PC-9 (cell line): ENCODE data around the gene DIP2C.

Experiments used
- EZH2 ChIP-seq: fragments of 200-600 bp; sonication (generic); IDR thresholded peaks from 2 replicates; pipeline ENCODE4 v1.8.0; 2017; ENCODE audit warnings: antibody characterized with exemption, low read depth
- TF ChIP-seq, protein P1 (sequence below): fragments of 200-600 bp; sonication (generic); conservative IDR thresholded peaks from 2 replicates; pipeline ENCODE4 v1.6.1; 2017; ENCODE audit warnings: mixed run types, antibody characterized with exemption, mild to moderate bottlenecking, moderate library complexity

DNA sequence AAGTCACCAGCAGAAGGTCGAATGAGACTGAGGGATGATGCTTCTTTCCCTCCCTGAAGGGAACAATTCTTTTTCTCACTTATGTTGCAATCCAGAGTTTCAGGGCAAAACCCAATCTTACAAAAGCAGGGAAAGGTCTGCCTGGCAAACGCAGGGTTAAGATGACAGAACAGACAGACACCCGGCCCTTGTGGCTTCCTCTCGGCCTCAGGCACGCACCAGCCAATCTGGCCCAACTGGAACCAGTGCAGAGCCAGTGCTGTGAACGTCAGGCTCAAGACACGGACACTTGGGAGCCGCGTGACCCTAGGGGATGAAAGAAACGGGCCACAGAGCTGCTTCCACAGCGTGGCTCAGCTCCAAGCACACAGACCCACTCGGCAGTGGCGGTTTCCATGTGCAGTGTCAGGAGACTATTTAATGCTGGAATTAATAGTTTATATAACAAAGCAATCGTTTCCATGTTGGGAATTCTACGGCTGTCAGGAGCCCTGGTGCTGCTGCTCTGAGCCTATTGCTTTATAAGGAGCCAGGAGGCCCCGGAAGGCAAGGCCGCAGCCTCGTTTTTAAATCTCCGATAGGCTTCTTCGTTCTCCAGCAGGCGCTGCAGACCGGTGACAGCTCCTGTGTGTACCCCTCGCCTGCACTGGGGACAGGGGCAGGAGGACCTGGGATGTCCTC, 198.4 kb downstream of the DIP2C start:
- TF ChIP-seq, protein P1, sequence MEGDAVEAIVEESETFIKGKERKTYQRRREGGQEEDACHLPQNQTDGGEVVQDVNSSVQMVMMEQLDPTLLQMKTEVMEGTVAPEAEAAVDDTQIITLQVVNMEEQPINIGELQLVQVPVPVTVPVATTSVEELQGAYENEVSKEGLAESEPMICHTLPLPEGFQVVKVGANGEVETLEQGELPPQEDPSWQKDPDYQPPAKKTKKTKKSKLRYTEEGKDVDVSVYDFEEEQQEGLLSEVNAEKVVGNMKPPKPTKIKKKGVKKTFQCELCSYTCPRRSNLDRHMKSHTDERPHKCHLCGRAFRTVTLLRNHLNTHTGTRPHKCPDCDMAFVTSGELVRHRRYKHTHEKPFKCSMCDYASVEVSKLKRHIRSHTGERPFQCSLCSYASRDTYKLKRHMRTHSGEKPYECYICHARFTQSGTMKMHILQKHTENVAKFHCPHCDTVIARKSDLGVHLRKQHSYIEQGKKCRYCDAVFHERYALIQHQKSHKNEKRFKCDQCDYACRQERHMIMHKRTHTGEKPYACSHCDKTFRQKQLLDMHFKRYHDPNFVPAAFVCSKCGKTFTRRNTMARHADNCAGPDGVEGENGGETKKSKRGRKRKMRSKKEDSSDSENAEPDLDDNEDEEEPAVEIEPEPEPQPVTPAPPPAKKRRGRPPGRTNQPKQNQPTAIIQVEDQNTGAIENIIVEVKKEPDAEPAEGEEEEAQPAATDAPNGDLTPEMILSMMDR, result no peak
- TF ChIP-seq EZH2, result no peak
